HCT116 (cell line): ENCODE data around the gene EVA1A. TPM values are rescaled to one million over a fixed set of nuclear protein-coding genes. Genes with fewer than 3 reads are reported as not detected.

Source experiments
- ATAC-seq: fragments of 200-7000 bp; cut with Tn5 transposase; 2 replicates; pipeline ENCODE4 v1.9.1; 2020; ENCODE audit warnings: mild to moderate bottlenecking, moderate library complexity
- BruUV-seq: library from RNA; stranded (reverse); fragments of 400-500 nt; replicated peaks from 2 replicates; lab custom pipeline; 2021; lab: Mats Ljungman, UMichigan
- CTCF ChIA-PET: fragments of 300-600 bp; sonication (Branson Sonifier 250); formaldehyde crosslinking; loops from one replicate; lab custom pipeline; 2021; ENCODE audit warnings: antibody characterized with exemption; lab: Charles Lee
- POLR2A ChIA-PET: fragments of 300-600, 350-600 bp; sonication (Branson Sonifier 250); formaldehyde crosslinking; loops from one replicate; lab custom pipeline; 2021; ENCODE audit warnings: antibody characterized with exemption; lab: Charles Lee
- RAD21 ChIA-PET, 2 experiments: fragments of 300-600 bp; sonication (Branson Sonifier 250); formaldehyde crosslinking; loops; one replicate each; lab custom pipeline; 2023; ENCODE audit warnings: low total read pairs in 2 of 2; ENCODE audit not compliant: uncharacterized antibody in 2 of 2, unreplicated experiment in 2 of 2, low non-redundant PET in 1 of 2; lab: Charles Lee
- DNase-seq: peaks from one replicate; pipeline ENCODE4 v3.0.0-alpha.2; 2010; ENCODE audit warnings: low read depth, low spot score
- H2AFZ ChIP-seq: fragments of 200-600 bp; shearing (Covaris generic), sonication (generic); 2 replicates; pipeline ENCODE4 v1.6.1; 2017; ENCODE audit warnings: low read depth, mixed run types, mixed read lengths, antibody characterized with exemption, low read length; ENCODE audit not compliant: poor library complexity, severe bottlenecking
- H3K27ac ChIP-seq: 2 replicates; pipeline ENCODE4 v1.5.1; 2012; ENCODE audit warnings: low read depth, low read length
- H3K27me3 ChIP-seq: fragments of 200-600 bp; sonication (generic); 2 replicates; pipeline ENCODE4 v1.6.1; 2016; ENCODE audit warnings: mixed run types, low read length, mixed read lengths; ENCODE audit not compliant: insufficient read depth
- H3K36me3 ChIP-seq, 2 experiments: fragments of 200-500 bp in 1 of 2; fragments of 200-600 bp in 1 of 2; sonication (Bioruptor generic) in 1 of 2; sonication (generic) in 1 of 2; 2 replicates each; pipeline versions ENCODE4 v1.5.1 to v1.6.1; 2014 to 2016; ENCODE audit warnings: low read length in 2 of 2, inconsistent platforms in 1 of 2, mixed read lengths in 1 of 2, mixed run types in 1 of 2; ENCODE audit not compliant: insufficient read depth in 2 of 2, control insufficient read depth in 1 of 2
- H3K4me1 ChIP-seq, 2 experiments: fragments of 200-600 bp in 1 of 2; sonication (generic) in 1 of 2; 2 replicates each; pipeline versions ENCODE4 v1.5.1 to v1.6.1; 2012 to 2017; ENCODE audit warnings: low read length in 2 of 2, inconsistent platforms in 1 of 2, mild to moderate bottlenecking in 1 of 2, mixed read lengths in 1 of 2, mixed run types in 1 of 2, moderate library complexity in 1 of 2; ENCODE audit not compliant: insufficient read depth in 2 of 2, control insufficient read depth in 1 of 2
- H3K4me2 ChIP-seq: fragments of 200-600 bp; sonication (generic); 2 replicates; pipeline ENCODE4 v1.6.1; 2017; ENCODE audit warnings: mixed run types, low read length, mixed read lengths
- H3K4me3 ChIP-seq, 2 experiments: fragments of 200-600 bp in 1 of 2; sonication (generic) in 1 of 2; replicated peaks in 1 of 2; 2 replicates each; pipeline ENCODE4 v1.5.1; 2011 to 2016; ENCODE audit warnings: low read length in 2 of 2, control low read depth in 1 of 2, low read depth in 1 of 2, mild to moderate bottlenecking in 1 of 2, mixed read lengths in 1 of 2, mixed run types in 1 of 2
- H3K79me2 ChIP-seq: fragments of 200-600 bp; sonication (generic); 2 replicates; pipeline ENCODE4 v1.6.1; 2017; ENCODE audit warnings: mild to moderate bottlenecking, mixed run types, low read length, moderate library complexity, mixed read lengths; ENCODE audit not compliant: insufficient read depth
- H3K9ac ChIP-seq: fragments of 200-600 bp; sonication (generic); 2 replicates; pipeline ENCODE4 v1.6.1; 2016; ENCODE audit warnings: low read length, mixed read lengths
- H3K9me2 ChIP-seq: fragments of 200-600 bp; sonication (generic), shearing (Covaris generic); 2 replicates; pipeline ENCODE4 v1.6.1; 2017; ENCODE audit warnings: mixed run types, mild to moderate bottlenecking, moderate library complexity; ENCODE audit not compliant: insufficient read depth
- H3K9me3 ChIP-seq, 2 experiments: fragments of 200-500 bp in 1 of 2; fragments of 200-600 bp in 1 of 2; sonication (Bioruptor generic) in 1 of 2; sonication (generic) in 1 of 2; 2 replicates each; pipeline ENCODE4 v1.6.1; 2014 to 2017; ENCODE audit warnings: low read length in 2 of 2, mixed read lengths in 2 of 2, inconsistent platforms in 1 of 2, low read depth in 1 of 2, mild to moderate bottlenecking in 1 of 2, mixed run types in 1 of 2, moderate library complexity in 1 of 2; ENCODE audit not compliant: control insufficient read depth in 1 of 2, insufficient read depth in 1 of 2
- H4K20me1 ChIP-seq: fragments of 200-600 bp; sonication (generic), shearing (Covaris generic); 2 replicates; pipeline ENCODE4 v1.6.1; 2017; ENCODE audit warnings: mixed run types, mild to moderate bottlenecking, moderate library complexity; ENCODE audit not compliant: insufficient read depth
- CBX3 ChIP-seq: IDR thresholded peaks from 2 replicates; pipeline ENCODE4 v1.6.1; 2012; ENCODE audit warnings: low read depth
- CEBPB ChIP-seq: IDR thresholded peaks from 2 replicates; pipeline ENCODE4 v1.6.1; 2012; ENCODE audit warnings: low read depth
- CTCF ChIP-seq, 3 experiments: fragments of 200-600 bp in 1 of 3; sonication (generic) in 1 of 3; IDR thresholded peaks in 2 of 3; conservative IDR thresholded peaks in 1 of 3; 2 replicates each; pipeline ENCODE4 v1.5.1; 2012 to 2017; ENCODE audit warnings: low read depth in 2 of 3, low read length in 2 of 3, antibody characterized with exemption in 1 of 3, borderline replicate concordance in 1 of 3, control low read depth in 1 of 3, mild to moderate bottlenecking in 1 of 3, mixed read lengths in 1 of 3, mixed run types in 1 of 3, moderate library complexity in 1 of 3; ENCODE audit not compliant: insufficient read depth in 1 of 3
- EGR1 ChIP-seq: IDR thresholded peaks from 2 replicates; pipeline ENCODE4 v1.6.1; 2012; ENCODE audit warnings: low read depth
- ELF1 ChIP-seq: IDR thresholded peaks from 2 replicates; pipeline ENCODE4 v1.6.1; 2012; ENCODE audit warnings: low read depth, borderline replicate concordance
- EZH2 ChIP-seq: fragments of 200-600 bp; sonication (generic); IDR thresholded peaks from 2 replicates; pipeline ENCODE4 v1.6.1; 2017; ENCODE audit warnings: antibody characterized with exemption, mixed run types
- EZH2phosphoT487 ChIP-seq: fragments of 200-600 bp; IDR thresholded peaks from 2 replicates; pipeline ENCODE4 v1.6.1; 2018; ENCODE audit warnings: antibody characterized with exemption, borderline replicate concordance
- JUND ChIP-seq: IDR thresholded peaks from 2 replicates; pipeline ENCODE4 v1.6.1; 2012
- MAX ChIP-seq: IDR thresholded peaks from 2 replicates; pipeline ENCODE4 v1.6.1; 2012
- POLR2A ChIP-seq: IDR thresholded peaks from 2 replicates; pipeline ENCODE4 v1.7.0; 2011; ENCODE audit warnings: borderline replicate concordance; ENCODE audit not compliant: insufficient read depth, insufficient read length; ENCODE audit errors: extremely low read depth
- RAD21 ChIP-seq: IDR thresholded peaks from 2 replicates; pipeline ENCODE4 v1.6.1; 2012; ENCODE audit warnings: low read depth, mild to moderate bottlenecking
- REST ChIP-seq: IDR thresholded peaks from 2 replicates; pipeline ENCODE4 v1.6.1; 2012; ENCODE audit warnings: low read depth
- SIN3A ChIP-seq: IDR thresholded peaks from 2 replicates; pipeline ENCODE4 v1.6.1; 2012; ENCODE audit warnings: low read depth
- SP1 ChIP-seq: IDR thresholded peaks from 2 replicates; pipeline ENCODE4 v1.6.1; 2012; ENCODE audit warnings: low read depth
- TCF7L2 ChIP-seq: IDR thresholded peaks from 2 replicates; pipeline ENCODE4 v1.7.0; 2011; ENCODE audit warnings: borderline replicate concordance, inconsistent platforms; ENCODE audit not compliant: insufficient read depth, insufficient read length; ENCODE audit errors: extremely low read depth
- YY1 ChIP-seq: IDR thresholded peaks from 2 replicates; pipeline ENCODE4 v1.6.1; 2011; ENCODE audit warnings: low read length, low read depth, moderate library complexity, mild to moderate bottlenecking; ENCODE audit not compliant: insufficient replicate concordance; ENCODE audit errors: extremely low read depth
- ZBTB33 ChIP-seq: IDR thresholded peaks from 2 replicates; pipeline ENCODE4 v1.6.1; 2011; ENCODE audit warnings: mild to moderate bottlenecking, low read length, moderate library complexity; ENCODE audit not compliant: insufficient replicate concordance; ENCODE audit errors: extremely low read depth
- ZFX ChIP-seq: fragments of 450-650 bp; IDR thresholded peaks from 2 replicates; pipeline ENCODE4 v1.6.1; 2017
- intact Hi-C: fragments of 100-400 bp; cut with micrococcal nuclease; formaldehyde crosslinking; loops from 2 replicates; pipeline ENCODE4 v1.10.0; 2022
- total RNA-seq: library from RNA; stranded (reverse); gene quantifications from one replicate; pipeline ENCODE4 v1.2.1, GENCODE V29; 2021; ENCODE audit not compliant: unreplicated experiment

Gene EVA1A
- total RNA-seq, 1 experiment from 2014 or later, result 2.8 TPM

GRCh38 chr2:75456111-75456510 lies 104.6 kb downstream of the EVA1A start:
- intact Hi-C loops, result no loop called here
- H3K4me3 ChIP-seq, result no peak overlapping the region
- no peaks in the 10 kb centered on the region for H3K9me3 ChIP-seq
- no peak for DNase-seq
- no peak for ATAC-seq
- no peak overlapping the region for H3K27ac ChIP-seq
- no peak overlapping the region for H2AFZ ChIP-seq
- no peaks in the 10 kb centered on the region for H4K20me1 ChIP-seq
- H3K79me2 ChIP-seq, result no peaks in the 10 kb centered on the region
- H3K27me3 ChIP-seq, result no peaks in the 10 kb centered on the region
- H3K9ac ChIP-seq, result no peak overlapping the region
- ChIA-PET RAD21 (no interaction called here), POLR2A (no interaction called here), CTCF (no interaction called here)
- no peak overlapping the region for H3K4me2 ChIP-seq
- no peak for TF ChIP-seq MAX
- no peak for TF ChIP-seq TCF7L2
- TF ChIP-seq EZH2phosphoT487, result no peak
- no peak for TF ChIP-seq YY1
- TF ChIP-seq POLR2A, result no peak
- no peak for TF ChIP-seq SP1
- no peak for TF ChIP-seq EZH2
- TF ChIP-seq SIN3A, result no peak
- no peak for TF ChIP-seq EGR1
- TF ChIP-seq JUND, result no peak
- TF ChIP-seq CTCF (IDR thresholded peaks at IDR 0.05 in 2 of 3, conservative IDR thresholded peaks at IDR 0.05 in 1 of 3; ENCODE audit: borderline replicate concordance in 1 of 3, insufficient read depth in 1 of 3, low read depth in 2 of 3, low read length in 2 of 3), result no peak
- no peak for TF ChIP-seq ELF1
- no peak for TF ChIP-seq REST
- no peak for TF ChIP-seq RAD21
- TF ChIP-seq ZBTB33, result no peak
- TF ChIP-seq CBX3, result no peak
- no peak for TF ChIP-seq ZFX
- no peak for TF ChIP-seq CEBPB
- BruUV-seq, result no TSS peak
- H3K9me2 ChIP-seq, result no peaks in the 10 kb centered on the region
- no peaks in the 10 kb centered on the region for H3K36me3 ChIP-seq
- no peaks in the 10 kb centered on the region for H3K4me1 ChIP-seq
